ENCODE measurements around the gene ANXA3. TPM values are rescaled to one million over a fixed set of nuclear protein-coding genes. Genes with fewer than 3 reads are reported as not detected.

The ANXA3 gene
- polyA plus RNA-seq, 6 donors from 2014 or later: 0.65 to 1.3 (median 0.73) TPM; not detected in 3

GRCh38 chr4:78567500-78568060 lies 16.0 kb downstream of the ANXA3 start:
- no peak for ATAC-seq (ENCODE audit: low read depth in 2 of 2)
- no peak overlapping the region for H3K4me3 Mint-ChIP-seq
- H3K27me3 Mint-ChIP-seq: peaks cover 12 to 23% (median 15%) of the 10 kb centered on the region in 3 donors
- no peaks in the 10 kb centered on the region for H3K36me3 Mint-ChIP-seq
- DNase-seq: no peak
- no peak overlapping the region for H3K27ac Mint-ChIP-seq
- no peaks in the 10 kb centered on the region for H3K4me1 Mint-ChIP-seq
- H3K9me3 Mint-ChIP-seq: no peaks in the 10 kb centered on the region

DNA sequence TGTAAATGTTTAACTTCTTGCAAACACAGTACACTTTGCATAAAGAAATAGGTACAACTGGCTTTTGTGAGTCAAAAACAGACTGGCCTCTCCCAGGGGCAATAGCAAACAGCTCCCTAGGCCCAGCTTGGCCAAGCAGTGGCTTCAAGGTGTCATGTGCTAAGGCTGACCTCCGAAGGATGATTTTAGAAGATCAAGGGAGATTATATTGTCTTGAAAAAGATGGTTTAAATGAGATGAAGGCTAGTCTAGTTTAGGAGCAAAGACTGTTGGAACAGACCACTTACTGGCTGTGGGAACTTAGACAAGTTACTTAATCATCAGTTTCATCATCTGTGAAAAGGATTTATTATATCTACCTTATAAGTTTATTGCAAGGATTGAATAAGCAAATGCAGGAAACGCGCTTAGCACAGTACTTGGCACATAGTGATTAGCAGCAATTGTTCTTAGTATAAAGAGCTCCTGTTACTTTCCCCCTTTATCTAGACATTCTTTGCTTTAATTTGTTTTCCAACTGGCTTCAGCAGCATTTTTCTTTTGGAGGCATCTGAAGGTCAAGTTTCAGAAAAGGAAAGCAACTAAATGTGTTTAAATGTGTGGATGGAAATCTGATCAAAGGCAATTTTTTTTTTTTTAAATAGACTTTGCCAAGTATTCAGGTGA lies 17.2 kb downstream of the ANXA3 start:
- Mint-ChIP-seq H3K9me3 (no peaks in the 10 kb centered on the region), H3K36me3 (no peaks in the 10 kb centered on the region), H3K27ac (no peak overlapping the region), H3K27me3 (peaks cover 9 to 21% (median 12%) of the 10 kb centered on the region in 3 donors), H3K4me1 (no peaks in the 10 kb centered on the region), H3K4me3 (no peak overlapping the region)
- ATAC-seq (ENCODE audit: low read depth in 2 of 2) (no peak), DNase-seq (no peak)

GRCh38 chr4:78569306-78569821 lies 17.8 kb downstream of the ANXA3 start:
- DNase-seq (no peak), ATAC-seq (ENCODE audit: low read depth in 2 of 2) (no peak)
- no peaks in the 10 kb centered on the region for H3K4me1 Mint-ChIP-seq
- H3K27me3 Mint-ChIP-seq: peaks cover 9 to 20% (median 11%) of the 10 kb centered on the region in 3 donors
- H3K9me3 Mint-ChIP-seq: no peaks in the 10 kb centered on the region
- H3K4me3 Mint-ChIP-seq: no peak overlapping the region
- H3K36me3 Mint-ChIP-seq: no peaks in the 10 kb centered on the region
- no peak overlapping the region for H3K27ac Mint-ChIP-seq

DNA sequence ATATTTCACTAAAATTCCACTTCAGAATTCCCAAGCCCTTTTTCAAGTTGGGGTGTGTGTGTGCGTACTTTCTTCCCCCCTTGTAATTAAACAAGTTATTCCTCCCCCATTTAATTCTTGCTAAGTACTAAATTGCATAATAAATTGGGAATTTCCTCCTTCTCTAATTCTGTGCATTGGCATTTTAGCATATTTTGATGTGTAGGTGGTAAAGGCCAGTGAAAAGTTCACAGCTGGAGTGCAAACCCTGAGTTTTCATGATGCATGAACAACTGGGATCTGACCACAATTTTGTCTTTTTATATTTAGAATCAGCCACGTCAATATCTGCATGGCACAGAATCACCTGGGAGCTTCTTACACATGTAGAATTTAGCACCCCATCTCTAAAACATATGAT lies 18.5 kb downstream of the ANXA3 start:
- peaks cover 4 to 13% (median 7%) of the 10 kb centered on the region in 3 donors for H3K27me3 Mint-ChIP-seq
- H3K9me3 Mint-ChIP-seq: peaks cover 0 to 1% (median 0%) of the 10 kb centered on the region in 7 donors
- DNase-seq (no peak), ATAC-seq (ENCODE audit: low read depth in 2 of 2) (no peak)
- H3K27ac Mint-ChIP-seq: no peak overlapping the region
- H3K4me1 Mint-ChIP-seq: no peaks in the 10 kb centered on the region
- no peaks in the 10 kb centered on the region for H3K36me3 Mint-ChIP-seq
- no peak overlapping the region for H3K4me3 Mint-ChIP-seq

GRCh38 chr4:78571804-78572203 lies 20.2 kb downstream of the ANXA3 start:
- H3K27ac Mint-ChIP-seq: no peak overlapping the region
- peaks cover 0 to 3% (median 0%) of the 10 kb centered on the region in 7 donors for H3K9me3 Mint-ChIP-seq
- DNase-seq (no peak), ATAC-seq (ENCODE audit: low read depth in 2 of 2) (no peak)
- peaks cover 0 to 9% (median 7%) of the 10 kb centered on the region in 3 donors for H3K27me3 Mint-ChIP-seq
- H3K4me1 Mint-ChIP-seq: no peaks in the 10 kb centered on the region
- peaks cover 0 to 4% of the 10 kb centered on the region in 2 donors for H3K36me3 Mint-ChIP-seq
- H3K4me3 Mint-ChIP-seq: no peak overlapping the region

DNA sequence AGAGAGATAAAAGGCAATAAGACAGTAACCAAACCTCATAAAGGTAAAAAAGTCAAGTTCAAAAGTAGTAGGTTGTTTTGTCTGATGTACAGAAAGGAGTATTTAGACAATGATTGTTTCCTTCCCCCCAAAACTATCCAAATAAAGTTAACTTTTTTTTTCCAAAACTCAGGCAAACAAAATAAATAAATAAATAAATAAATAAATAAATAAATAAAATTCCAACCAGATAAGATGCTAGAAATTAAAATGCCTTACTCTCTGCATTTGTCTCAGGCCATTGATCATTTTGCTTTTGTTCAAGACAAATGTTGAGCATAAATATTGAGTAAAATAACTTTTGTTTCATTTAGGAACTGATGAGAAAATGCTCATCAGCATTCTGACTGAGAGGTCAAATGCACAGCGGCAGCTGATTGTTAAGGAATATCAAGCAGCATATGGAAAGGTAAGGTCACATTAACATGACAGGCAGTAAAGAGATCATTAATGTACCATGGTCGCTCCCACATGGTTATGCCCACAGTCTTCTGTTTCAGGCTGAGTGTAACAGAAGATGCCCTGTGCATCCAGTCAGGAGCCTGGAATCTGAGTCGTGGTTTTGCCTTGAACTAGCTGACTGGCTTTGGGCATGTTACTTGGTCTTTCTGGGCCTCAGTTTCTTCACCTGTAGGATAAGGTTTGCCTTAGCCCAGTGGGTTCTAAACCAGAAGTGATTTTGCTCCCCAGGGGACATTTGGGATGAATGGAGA lies 27.3 kb downstream of the ANXA3 start:
- Mint-ChIP-seq H3K27me3 (no peaks in the 10 kb centered on the region), H3K4me3 (no peak overlapping the region), H3K9me3 (peaks cover 0 to 3% (median 0%) of the 10 kb centered on the region in 7 donors), H3K4me1 (no peaks in the 10 kb centered on the region), H3K27ac (no peak overlapping the region), H3K36me3 (peaks cover 0 to 4% of the 10 kb centered on the region in 2 donors)
- DNase-seq (no peak), ATAC-seq (ENCODE audit: low read depth in 2 of 2) (no peak)

GRCh38 chr4:78581618-78582017 lies 30.0 kb downstream of the ANXA3 start:
- no peak for DNase-seq
- Mint-ChIP-seq H3K36me3 (no peaks in the 10 kb centered on the region), H3K4me1 (no peaks in the 10 kb centered on the region), H3K27ac (no peak overlapping the region), H3K4me3 (no peak overlapping the region), H3K9me3 (peaks cover 0 to 3% (median 0%) of the 10 kb centered on the region in 7 donors), H3K27me3 (no peaks in the 10 kb centered on the region)
- ATAC-seq (ENCODE audit: low read depth in 2 of 2): no peak

GRCh38 chr4:78584863-78585547 lies 33.4 kb downstream of the ANXA3 start:
- H3K9me3 Mint-ChIP-seq: peaks cover 0 to 3% (median 0%) of the 10 kb centered on the region in 7 donors
- DNase-seq: no peak
- H3K27me3 Mint-ChIP-seq: no peaks in the 10 kb centered on the region
- peaks cover 6 to 16% (median 12%) of the 10 kb centered on the region in 3 donors for H3K4me1 Mint-ChIP-seq
- H3K4me3 Mint-ChIP-seq: no peak overlapping the region
- peak overlapping the region in 1 of 6 donors; percentile 9 for H3K27ac Mint-ChIP-seq
- H3K36me3 Mint-ChIP-seq: no peaks in the 10 kb centered on the region
- ATAC-seq (ENCODE audit: low read depth in 2 of 2): no peak

- no peak overlapping the region for H3K4me3 Mint-ChIP-seq
- H3K27me3 Mint-ChIP-seq: no peaks in the 10 kb centered on the region
- peaks cover 6 to 16% (median 12%) of the 10 kb centered on the region in 3 donors for H3K4me1 Mint-ChIP-seq
- no peaks in the 10 kb centered on the region for H3K36me3 Mint-ChIP-seq
- DNase-seq (no peak), ATAC-seq (ENCODE audit: low read depth in 2 of 2) (no peak)
- peak overlapping the region in 1 of 6 donors; percentile 9 for H3K27ac Mint-ChIP-seq
- H3K9me3 Mint-ChIP-seq: peaks cover 0 to 3% (median 0%) of the 10 kb centered on the region in 7 donors
Measured at GRCh38 chr4:78585633-78586032, 34.1 kb downstream of the ANXA3 start.

DNA sequence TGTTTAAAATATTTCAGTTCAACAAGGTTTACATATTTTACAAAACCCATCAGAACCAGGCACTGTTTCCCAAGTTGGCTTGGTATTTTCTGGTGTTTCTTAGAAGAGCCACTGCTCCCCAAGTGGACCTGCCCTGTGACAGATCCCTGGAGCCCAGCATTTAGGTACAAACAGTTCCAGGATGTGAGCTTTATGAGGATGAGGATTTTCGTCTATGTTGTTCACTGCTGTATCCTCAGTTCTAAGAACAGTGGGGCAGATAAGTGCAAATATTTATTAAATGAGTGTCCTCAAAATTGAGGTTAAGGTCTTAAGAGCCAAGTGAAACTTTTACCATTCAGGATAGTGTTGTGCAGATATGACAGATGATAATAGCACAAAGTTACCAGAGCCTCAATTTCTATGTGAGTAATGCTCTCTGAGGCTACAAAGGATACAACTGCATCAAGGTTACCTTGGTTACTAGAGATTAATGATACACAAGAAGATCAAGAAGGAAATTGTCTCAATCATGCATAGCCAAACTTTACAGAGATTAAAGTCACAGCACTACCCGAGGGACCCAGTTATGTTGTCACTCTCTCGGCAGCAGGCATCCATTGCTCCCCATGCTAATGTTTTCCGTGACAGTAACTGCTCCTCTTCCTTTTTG lies 37.5 kb downstream of the ANXA3 start:
- peaks cover 11 to 19% (median 16%) of the 10 kb centered on the region in 3 donors for H3K4me1 Mint-ChIP-seq
- peaks cover 0 to 3% (median 0%) of the 10 kb centered on the region in 7 donors for H3K9me3 Mint-ChIP-seq
- DNase-seq (peak; percentile 31), ATAC-seq (ENCODE audit: low read depth in 2 of 2) (peak; percentile 83 to 87)
- peak overlapping the region in 4 of 6 donors; percentile 8 to 86 (median 28) for H3K27ac Mint-ChIP-seq
- H3K36me3 Mint-ChIP-seq: no peaks in the 10 kb centered on the region
- H3K27me3 Mint-ChIP-seq: no peaks in the 10 kb centered on the region
- peak overlapping the region in 1 of 8 donors; percentile 25 for H3K4me3 Mint-ChIP-seq

DNA sequence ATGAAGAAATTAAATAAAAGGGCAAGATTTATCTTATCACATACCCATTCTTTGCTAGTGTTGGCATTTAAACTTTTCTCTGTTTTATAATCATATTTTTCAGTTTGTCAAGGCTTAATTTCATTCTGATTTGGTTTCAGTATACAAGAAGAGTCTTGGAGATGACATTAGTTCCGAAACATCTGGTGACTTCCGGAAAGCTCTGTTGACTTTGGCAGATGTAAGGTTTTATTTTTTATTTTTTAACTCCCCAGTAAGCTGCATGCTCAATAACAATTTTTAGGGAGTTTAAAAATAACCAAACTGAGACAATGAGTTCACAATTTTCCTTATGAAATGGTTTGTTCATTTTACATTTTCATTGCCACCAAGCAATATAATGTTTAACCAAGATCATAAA lies 39.8 kb downstream of the ANXA3 start:
- no peaks in the 10 kb centered on the region for H3K27me3 Mint-ChIP-seq
- H3K4me3 Mint-ChIP-seq: no peak overlapping the region
- no peaks in the 10 kb centered on the region for H3K9me3 Mint-ChIP-seq
- peaks cover 0 to 5% of the 10 kb centered on the region in 2 donors for H3K36me3 Mint-ChIP-seq
- no peak overlapping the region for H3K27ac Mint-ChIP-seq
- peaks cover 11 to 19% (median 16%) of the 10 kb centered on the region in 3 donors for H3K4me1 Mint-ChIP-seq
- no peak for ATAC-seq (ENCODE audit: low read depth in 2 of 2)
- no peak for DNase-seq

GRCh38 chr4:78592088-78592783 lies 40.7 kb downstream of the ANXA3 start:
- Mint-ChIP-seq H3K27me3 (no peaks in the 10 kb centered on the region), H3K27ac (peak overlapping the region in 1 of 6 donors; percentile 28), H3K4me3 (no peak overlapping the region), H3K36me3 (peaks cover 0 to 5% of the 10 kb centered on the region in 2 donors), H3K4me1 (peaks cover 11 to 19% (median 16%) of the 10 kb centered on the region in 3 donors), H3K9me3 (no peaks in the 10 kb centered on the region)
- DNase-seq (no peak), ATAC-seq (ENCODE audit: low read depth in 2 of 2) (peak in 1 of 2 donors; percentile 16)
